Measurements from ENCODE around the gene TMEM86A. TPM values are rescaled to one million over a fixed set of nuclear protein-coding genes. Genes with fewer than 3 reads are reported as not detected.

The TMEM86A gene
- total RNA-seq, 4 donors from 2014 or later = 5.4 to 11.0 (median 6.8) TPM

DNA sequence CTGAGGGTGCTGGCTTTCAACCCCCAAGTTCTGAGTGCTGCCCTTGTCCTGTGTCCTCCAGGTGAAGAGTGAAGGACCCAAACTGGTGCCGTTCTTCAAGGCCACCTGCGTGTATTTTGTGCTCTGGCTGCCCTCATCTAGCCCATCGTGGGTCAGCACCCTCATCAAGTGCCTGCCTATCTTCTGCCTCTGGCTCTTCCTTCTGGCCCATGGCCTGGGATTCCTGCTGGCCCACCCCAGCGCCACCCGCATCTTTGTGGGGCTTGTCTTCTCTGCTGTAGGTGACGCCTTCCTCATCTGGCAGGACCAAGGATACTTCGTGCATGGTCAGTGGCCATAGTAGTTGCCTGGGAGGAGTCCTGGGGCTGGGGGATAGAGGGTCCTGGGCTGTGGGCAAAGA, 2.3 kb downstream of the TMEM86A start:
- TF ChIP-seq, protein P1, sequence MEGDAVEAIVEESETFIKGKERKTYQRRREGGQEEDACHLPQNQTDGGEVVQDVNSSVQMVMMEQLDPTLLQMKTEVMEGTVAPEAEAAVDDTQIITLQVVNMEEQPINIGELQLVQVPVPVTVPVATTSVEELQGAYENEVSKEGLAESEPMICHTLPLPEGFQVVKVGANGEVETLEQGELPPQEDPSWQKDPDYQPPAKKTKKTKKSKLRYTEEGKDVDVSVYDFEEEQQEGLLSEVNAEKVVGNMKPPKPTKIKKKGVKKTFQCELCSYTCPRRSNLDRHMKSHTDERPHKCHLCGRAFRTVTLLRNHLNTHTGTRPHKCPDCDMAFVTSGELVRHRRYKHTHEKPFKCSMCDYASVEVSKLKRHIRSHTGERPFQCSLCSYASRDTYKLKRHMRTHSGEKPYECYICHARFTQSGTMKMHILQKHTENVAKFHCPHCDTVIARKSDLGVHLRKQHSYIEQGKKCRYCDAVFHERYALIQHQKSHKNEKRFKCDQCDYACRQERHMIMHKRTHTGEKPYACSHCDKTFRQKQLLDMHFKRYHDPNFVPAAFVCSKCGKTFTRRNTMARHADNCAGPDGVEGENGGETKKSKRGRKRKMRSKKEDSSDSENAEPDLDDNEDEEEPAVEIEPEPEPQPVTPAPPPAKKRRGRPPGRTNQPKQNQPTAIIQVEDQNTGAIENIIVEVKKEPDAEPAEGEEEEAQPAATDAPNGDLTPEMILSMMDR (IDR thresholded peaks at IDR 0.05) = no peak
- TF ChIP-seq EP300 (IDR thresholded peaks at IDR 0.05) (no peak), POLR2A (IDR thresholded peaks at IDR 0.05) (no peak)
- Histone ChIP-seq H3K27me3 (no peaks in the 10 kb centered on the region), H3K27ac (no peak overlapping the region), H3K36me3 (peaks cover 0 to 27% (median 0%) of the 10 kb centered on the region in 3 donors), H3K4me3 (no peak overlapping the region), H3K9me3 (no peaks in the 10 kb centered on the region), H3K4me1 (peaks cover 0 to 41% (median 17%) of the 10 kb centered on the region in 4 donors)
- no peak for DNase-seq (ENCODE audit: low spot score in 2 of 2)
- 93 to 95% methylated on average over 7 of the region's 7 CpGs for WGBS, 2 donors

DNA sequence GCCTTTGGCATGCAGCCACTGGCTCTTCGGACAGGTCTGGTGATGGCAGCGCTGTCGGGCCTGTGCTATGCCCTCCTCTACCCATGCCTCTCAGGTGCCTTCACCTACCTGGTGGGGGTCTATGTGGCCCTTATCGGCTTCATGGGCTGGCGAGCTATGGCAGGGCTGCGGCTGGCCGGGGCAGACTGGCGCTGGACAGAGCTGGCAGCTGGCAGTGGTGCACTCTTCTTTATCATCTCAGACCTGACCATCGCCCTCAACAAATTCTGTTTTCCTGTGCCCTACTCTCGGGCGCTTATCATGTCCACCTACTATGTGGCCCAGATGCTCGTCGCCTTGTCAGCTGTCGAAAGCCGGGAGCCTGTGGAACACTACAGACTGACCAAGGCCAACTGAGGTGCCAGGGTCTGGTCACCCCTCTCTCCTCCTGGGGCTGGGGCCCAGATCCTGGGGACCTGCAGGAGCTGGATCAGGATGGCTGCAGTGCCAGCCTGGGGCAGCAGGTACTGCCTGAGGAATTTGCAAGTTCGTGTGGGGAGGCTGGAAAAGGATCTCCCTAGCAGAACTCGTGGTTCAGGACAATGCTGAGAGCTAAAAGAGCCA, 3.1 kb downstream of the TMEM86A start:
- peaks cover 0 to 47% (median 18%) of the 10 kb centered on the region in 4 donors for H3K4me1 ChIP-seq
- no peaks in the 10 kb centered on the region for H3K9me3 ChIP-seq
- 95 to 98% methylated on average over 17 of the region's 17 CpGs for WGBS, 2 donors
- DNase-seq (ENCODE audit: low spot score in 2 of 2) = no peak
- no peak overlapping the region for H3K27ac ChIP-seq
- H3K4me3 ChIP-seq = no peak overlapping the region
- TF ChIP-seq EP300 (IDR thresholded peaks at IDR 0.05) (no peak), POLR2A (IDR thresholded peaks at IDR 0.05) (no peak)
- TF ChIP-seq, protein P1 (IDR thresholded peaks at IDR 0.05) = no peak
- H3K36me3 ChIP-seq = peaks cover 0 to 27% (median 0%) of the 10 kb centered on the region in 3 donors
- H3K27me3 ChIP-seq = no peaks in the 10 kb centered on the region

DNA sequence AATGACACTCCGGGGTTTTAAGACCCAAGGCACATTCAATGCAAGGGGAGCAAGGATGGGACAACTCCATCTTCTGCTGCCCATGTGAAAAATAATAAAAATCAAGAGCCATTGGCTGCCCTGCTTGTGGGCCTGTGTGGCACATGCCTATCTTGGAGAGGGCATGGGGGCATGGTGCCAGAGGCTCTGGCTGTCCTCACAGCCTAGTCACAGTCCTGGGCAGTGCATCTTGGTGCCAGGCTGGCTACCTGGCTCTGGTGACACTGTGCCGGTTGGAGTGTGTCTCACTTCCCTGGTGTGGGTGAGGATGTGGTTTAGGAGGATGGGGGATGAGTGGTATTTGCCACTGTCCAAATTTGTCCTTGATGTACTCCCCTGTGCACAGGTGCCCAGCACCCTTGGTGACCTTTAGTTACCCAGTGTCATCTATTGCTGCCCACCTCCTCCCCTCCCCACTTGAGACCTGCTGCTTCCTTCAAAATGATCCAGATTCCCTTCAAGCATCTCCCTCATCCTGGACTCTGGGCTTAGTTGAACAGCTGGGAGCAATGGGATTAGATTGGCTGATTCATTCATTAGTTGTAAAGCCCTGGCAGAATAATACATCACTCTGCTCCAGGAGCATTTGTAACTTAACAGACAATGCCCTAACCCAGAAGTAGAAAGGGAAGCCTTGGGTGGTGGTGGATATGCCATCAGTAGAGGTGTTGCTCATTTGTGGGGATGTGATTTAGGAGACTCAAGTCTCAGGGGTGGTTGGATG, 4.6 kb downstream of the TMEM86A start:
- no peaks in the 10 kb centered on the region for H3K9me3 ChIP-seq
- H3K27ac ChIP-seq = no peak overlapping the region
- 50 to 77% methylated on average over 1 to 2 of the region's 2 CpGs for WGBS, 2 donors
- TF ChIP-seq POLR2A (IDR thresholded peaks at IDR 0.05) = no peak
- TF ChIP-seq, protein P1 (IDR thresholded peaks at IDR 0.05) = no peak
- no peak overlapping the region for H3K4me3 ChIP-seq
- H3K27me3 ChIP-seq = no peaks in the 10 kb centered on the region
- H3K4me1 ChIP-seq = peaks cover 0 to 47% (median 16%) of the 10 kb centered on the region in 4 donors
- DNase-seq (ENCODE audit: low spot score in 2 of 2) = no peak
- H3K36me3 ChIP-seq = peaks cover 0 to 27% (median 0%) of the 10 kb centered on the region in 3 donors

DNA sequence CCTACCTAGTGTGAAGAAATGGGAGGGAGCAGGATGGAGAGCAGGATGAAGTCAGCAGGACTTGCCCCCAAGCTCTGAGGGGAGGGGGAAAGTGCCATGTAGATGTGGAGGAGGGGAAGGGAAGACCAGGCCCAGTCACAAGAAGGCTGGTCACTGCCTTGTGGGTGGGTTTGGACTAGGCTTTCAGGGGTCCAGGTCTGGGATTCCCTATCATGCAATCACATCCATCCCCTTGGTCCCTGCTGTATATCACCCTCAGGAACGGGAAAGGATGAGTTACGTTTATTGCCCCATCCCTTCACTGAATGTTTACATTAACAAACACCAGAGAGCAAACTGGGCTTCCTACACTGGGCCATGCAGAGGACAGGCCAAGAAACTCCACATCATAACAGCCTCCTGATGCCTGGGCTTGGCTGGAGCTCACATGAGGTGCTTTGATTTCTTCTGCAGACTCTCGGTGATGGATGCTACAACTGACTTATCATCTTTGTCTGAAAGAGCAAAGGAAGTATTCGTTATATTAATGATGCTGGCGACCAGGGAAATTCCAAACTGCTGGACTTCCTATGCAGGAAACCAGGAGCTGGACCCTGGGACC, 5.6 kb downstream of the TMEM86A start:
- Histone ChIP-seq H3K9me3 (no peaks in the 10 kb centered on the region), H3K27me3 (no peaks in the 10 kb centered on the region), H3K4me3 (no peak overlapping the region), H3K27ac (no peak overlapping the region), H3K36me3 (peaks cover 0 to 27% (median 0%) of the 10 kb centered on the region in 3 donors), H3K4me1 (peaks cover 0 to 44% (median 15%) of the 10 kb centered on the region in 4 donors)
- TF ChIP-seq, protein P1 (IDR thresholded peaks at IDR 0.05) = no peak
- no peak for TF ChIP-seq POLR2A (IDR thresholded peaks at IDR 0.05)
- no peak for TF ChIP-seq EP300 (IDR thresholded peaks at IDR 0.05)
- DNase-seq (ENCODE audit: low spot score in 2 of 2) = no peak
- 79 to 88% methylated on average over 5 of the region's 5 CpGs for WGBS, 2 donors

DNA sequence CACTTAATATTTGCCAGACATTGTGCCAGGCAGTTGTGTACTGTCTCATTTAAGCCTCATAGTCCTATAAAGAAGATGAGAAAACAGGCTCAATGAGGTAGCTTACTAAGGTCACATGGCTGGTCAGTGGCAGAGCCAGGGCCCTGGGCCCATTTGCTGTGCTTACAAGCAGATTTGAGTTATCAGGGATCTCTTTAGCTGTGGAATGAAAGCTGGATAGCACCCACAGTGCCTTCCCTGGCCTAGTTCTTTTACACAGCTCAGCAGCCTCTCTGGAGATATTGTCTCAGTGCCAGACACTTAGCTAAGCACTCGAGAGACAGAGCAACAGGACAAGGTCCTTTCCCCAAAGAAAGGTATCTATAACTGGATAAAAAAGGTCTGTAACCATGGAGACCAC, 6.1 kb downstream of the TMEM86A start:
- H3K9me3 ChIP-seq = no peaks in the 10 kb centered on the region
- DNase-seq (ENCODE audit: low spot score in 2 of 2) = no peak
- TF ChIP-seq EP300 (IDR thresholded peaks at IDR 0.05) = no peak
- TF ChIP-seq, protein P1 (IDR thresholded peaks at IDR 0.05) = no peak
- no peak for TF ChIP-seq POLR2A (IDR thresholded peaks at IDR 0.05)
- peaks cover 0 to 27% (median 0%) of the 10 kb centered on the region in 3 donors for H3K36me3 ChIP-seq
- no peak overlapping the region for H3K27ac ChIP-seq
- no peaks in the 10 kb centered on the region for H3K27me3 ChIP-seq
- H3K4me1 ChIP-seq = peaks cover 0 to 38% (median 12%) of the 10 kb centered on the region in 4 donors
- H3K4me3 ChIP-seq = no peak overlapping the region
- WGBS, 2 donors = 53 to 69% methylated on average over 1 of the region's 1 CpG
